Hematopoietic multipotent progenitor cell treated with erythropoietin and hydrocortisone succinate and interleukin-3 and kit ligand, for 17 days (in vitro differentiated cells): ENCODE data around the gene BCR.

ENCODE experiments used
- DNase-seq: peaks from one replicate; pipeline ENCODE4 v3.0.0-alpha.2; 2015; ENCODE audit warnings: low spot score

The BCR gene

DNA sequence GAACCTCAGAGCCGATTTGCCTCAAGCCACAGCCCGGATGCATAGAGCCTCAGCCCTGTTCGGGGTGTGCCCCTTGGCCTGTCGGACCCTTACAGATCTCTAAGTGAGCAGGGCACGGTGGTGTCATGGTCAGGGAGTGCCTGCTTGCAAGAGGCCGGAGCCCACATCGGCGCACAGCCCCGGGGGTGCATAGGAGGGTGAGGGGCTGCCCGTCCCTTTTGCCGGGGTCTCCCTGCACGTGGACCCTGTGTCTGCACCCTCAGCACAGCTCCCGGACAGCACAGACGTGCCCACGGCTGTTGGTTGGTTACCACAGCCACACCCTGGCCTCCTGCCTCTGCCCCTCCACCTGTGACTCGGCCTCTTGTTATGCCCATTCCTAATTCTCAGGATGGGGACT lies 28.5 kb upstream of the BCR start:
- DNase-seq = no peak

DNA sequence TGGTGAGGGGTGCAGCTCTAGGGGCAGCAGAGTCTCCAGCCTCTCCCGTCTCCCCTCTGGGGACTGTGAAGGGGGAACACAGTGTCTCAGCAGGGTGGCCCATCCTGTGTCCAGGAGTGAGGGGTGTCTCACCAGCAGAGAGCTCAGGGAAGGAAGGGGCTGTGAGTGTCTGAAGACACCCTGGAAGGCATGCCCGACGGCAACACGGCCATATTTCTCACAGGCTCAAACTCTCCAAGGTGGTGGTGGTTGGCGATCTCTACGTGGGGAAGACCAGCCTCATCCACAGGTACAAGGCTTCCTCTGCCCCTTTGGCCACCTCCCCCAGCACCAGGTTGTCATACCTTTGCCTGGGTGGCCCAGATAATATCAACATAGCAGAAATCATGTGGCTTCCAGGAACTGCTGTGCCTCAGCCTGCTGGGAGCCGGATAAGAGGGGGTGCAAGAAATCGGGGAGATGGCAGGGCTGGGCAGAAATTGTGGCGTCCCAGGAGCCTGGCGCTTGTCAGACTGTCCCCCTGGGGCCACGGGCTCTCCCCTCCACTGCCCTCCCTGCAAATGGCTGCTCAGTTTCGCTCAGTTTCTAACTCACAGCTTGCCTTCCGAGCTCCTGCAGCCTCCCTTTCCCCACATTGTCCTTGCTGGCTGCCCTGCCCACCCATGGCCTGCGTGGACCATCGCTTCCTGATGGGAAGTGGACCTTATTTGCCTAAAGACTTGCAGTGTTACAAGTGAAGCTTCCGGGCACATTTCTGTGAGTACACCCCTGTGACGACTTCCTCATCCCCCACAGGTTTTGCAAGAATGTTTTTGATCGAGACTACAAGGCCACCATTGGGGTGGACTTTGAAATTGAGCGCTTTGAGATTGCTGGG lies 27.8 kb upstream of the BCR start:
- DNase-seq = no peak

DNA sequence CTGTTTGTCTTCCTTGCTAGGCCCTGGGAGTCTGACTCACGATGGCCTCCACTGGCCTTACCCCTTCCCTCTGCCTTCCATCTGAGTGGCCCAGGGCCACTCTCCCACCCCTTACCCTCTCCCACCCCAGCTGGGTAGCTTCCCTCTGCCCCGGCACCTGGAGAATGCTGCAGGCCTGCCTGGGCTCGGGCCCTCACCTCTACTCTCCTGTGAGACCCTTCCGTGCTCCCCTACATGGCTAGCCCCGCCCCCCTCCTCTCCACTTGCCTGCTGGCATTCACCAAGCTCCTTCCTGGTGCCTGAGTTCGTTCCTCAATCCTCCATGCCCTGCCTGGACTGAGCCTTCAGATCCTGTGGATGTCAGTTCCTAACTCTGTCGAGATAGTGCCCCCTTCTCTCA lies 26.3 kb upstream of the BCR start:
- no peak for DNase-seq

DNA sequence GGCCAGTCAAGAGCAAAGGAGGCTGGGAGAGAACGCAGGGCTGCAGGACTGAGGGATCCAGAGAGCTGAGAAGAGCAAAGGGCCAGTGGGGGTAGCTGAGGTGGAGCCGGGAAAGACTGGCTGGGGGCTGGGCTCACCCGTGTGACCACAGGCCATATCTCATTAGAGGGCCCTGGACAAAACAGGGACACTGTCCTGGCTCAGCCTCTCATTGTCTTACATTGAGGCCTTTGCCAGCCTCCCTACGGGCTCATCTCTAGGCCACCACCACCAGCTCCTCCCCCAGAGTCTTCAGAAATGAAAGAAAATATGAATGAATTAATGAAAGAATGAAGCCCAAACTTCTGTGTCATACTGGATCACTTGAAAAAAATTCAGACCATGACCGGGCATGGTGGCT lies 25.8 kb upstream of the BCR start:
- no peak for DNase-seq

DNA sequence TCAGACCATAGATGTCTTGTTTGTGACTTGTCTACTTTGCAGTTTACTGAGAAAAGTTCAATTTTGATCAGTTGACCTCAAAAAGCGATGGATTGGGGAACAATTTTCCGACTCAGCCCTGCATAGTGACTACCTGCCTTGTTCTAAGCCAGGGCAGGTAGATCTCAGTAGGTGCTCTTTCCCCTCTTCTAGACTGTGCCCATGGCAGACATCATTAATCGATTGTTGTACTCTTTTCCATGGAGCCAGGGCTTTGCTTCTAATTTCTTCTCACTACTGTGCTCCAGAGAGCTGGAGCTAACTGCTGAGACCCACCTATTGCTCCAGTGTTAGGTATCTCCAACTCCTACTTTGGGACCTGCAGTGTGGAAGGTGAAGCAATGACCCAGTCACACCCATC lies 25.2 kb upstream of the BCR start:
- no peak for DNase-seq

DNA sequence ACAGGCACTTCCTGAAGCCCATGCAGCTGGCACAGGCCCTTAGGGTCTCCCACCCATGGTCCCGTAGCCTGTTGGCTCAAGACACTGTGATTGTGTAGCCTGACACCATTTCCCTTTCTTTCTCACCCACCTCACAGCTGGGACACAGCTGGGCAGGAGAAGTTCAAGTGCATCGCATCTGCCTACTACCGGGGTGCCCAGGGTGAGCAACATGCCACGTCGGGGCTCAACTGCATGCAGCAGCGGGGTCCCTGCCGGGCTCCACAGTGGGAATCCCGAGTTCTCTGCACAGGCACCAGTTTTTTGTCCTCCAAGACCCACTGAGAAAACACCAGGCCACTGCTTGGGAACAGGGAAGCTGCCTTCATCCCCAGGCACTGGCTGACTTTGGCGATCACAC lies 24.5 kb upstream of the BCR start:
- no peak for DNase-seq

DNA sequence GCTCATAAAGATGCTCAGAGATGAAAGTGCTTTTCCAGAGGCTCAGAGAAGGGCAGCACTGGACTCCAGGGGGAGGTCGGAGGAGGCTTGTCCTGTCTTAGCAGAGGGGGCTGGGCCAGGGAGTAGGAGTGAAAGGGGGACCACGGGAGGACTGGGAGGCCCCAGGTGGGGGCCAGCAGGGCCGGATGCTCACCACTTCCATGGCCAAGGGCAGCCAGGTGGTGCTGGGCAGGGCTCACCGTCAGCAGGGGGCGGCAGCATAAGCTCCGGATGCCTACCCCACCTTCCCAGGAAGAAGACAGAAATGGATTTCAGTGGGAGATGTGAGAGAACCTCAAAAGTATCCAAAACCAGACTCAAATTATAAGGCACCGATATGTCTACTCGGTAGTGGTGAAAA lies 24.0 kb upstream of the BCR start:
- no peak for DNase-seq

DNA sequence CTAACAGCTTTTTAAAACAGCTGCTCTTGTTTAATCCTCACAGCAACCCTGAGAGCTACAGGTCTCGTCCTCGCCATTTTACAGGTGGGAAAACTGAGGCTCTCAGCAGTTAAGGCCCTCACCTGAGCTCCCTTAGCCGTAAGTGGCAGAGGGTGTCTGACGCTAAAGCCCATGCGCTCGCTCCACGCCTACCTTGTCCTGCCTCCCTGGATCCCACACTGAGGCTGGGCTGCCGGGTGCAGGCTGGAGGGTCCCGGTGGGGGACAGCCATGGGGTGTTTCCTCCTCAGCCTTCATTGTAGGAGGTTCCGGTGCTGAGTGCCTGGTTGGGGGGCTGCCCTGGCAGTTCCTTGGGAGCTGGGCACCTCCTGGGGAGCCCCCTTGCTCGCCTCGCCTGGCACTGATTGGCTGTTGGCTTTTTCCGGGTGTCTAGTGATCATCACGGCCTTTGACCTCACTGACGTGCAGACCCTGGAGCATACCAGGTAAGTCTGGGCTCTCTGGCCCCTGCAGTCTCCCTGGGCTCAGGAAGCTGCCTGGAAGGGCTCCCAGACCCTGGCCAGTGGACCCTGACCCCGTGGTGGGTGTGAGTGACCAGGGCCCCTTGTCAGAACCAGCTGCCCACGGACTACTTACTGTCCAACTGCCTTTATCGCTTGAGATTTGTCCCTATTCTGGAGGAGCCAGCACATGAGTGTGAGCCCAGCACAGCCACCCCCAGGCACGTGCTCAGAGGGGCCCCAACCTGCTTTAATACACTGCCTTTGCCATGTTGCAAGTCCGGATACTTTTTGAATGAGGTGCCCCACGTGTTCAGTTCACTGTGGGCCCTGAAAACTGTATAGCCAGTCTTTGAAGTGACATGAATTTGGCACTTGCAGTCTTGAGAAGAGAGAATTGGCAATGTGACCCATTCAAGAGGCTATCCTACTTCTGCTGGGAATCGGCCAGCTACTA lies 22.5 kb upstream of the BCR start:
- DNase-seq = no peak

DNA sequence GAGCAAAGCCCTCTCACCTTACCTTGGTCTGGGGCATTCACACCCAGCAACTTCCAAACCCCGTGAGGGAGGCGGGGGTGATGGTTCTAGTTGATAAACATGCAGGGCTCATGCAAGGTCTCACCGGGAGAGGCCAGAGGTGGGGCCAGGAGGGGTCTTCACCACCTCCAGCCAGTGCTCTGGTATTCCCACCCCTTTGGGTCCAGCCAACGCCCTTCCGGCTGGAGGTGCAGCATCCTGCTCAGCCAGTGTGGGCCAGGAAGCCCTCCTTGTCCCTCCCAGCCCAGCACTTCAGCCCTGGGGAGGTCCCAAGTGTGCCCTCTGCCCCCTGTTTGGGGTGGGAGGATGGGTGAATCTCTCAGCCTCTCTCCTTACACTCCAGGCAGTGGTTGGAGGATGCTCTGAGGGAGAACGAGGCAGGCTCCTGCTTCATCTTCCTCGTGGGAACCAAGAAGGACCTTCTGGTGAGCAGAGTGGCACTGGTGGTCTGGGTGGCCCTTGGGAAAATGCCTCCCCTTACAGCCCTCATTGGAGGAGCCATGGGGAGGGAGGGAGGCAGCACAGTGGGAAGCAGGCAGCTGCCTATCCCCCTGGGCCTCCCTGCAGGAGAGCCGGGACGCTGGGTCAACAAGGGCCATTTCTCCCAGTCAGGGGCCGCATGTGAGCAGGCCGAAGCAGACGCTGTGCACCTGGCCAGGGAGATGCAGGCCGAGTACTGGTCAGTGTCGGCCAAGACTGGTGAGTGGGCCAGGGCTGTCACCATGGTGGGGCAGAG lies 21.6 kb upstream of the BCR start:
- DNase-seq = no peak

DNA sequence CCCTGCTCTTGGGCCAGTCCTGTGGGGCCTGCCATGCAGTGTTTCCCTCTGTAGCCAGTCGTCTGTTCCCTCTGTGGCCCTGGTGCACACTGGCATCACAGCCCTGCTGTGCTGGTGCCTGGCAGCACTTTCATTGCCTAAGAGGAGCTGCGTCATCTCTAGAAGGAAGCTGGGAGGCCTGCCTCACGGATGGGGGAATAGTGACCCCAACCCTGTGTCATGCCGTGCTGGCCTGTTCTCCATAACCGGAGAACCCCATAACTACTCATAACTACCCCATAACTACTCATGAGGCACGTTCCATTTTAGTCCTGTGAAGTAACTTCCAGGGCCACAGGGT lies 21.0 kb upstream of the BCR start:
- no peak for DNase-seq

DNA sequence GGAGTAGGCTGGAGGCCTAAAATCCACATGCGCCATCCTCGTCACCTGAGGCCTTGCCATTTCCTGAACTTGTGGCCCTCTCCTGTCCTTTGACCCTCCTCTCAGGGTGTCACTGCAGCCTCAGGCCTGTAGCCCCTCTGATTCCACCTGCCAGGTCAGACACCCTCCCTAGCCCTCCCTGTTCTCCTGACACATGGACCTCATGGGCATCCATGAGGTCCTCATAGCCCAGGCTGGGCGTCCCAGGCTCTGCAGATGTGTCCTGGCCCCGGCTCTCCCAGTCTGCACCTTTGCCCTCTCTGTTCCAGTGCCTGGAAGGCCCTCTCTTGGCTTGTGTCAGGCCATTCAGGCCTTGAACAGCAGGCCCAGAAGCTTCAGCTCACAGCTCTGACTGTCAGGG lies 19.3 kb upstream of the BCR start:
- no peak for DNase-seq

DNA sequence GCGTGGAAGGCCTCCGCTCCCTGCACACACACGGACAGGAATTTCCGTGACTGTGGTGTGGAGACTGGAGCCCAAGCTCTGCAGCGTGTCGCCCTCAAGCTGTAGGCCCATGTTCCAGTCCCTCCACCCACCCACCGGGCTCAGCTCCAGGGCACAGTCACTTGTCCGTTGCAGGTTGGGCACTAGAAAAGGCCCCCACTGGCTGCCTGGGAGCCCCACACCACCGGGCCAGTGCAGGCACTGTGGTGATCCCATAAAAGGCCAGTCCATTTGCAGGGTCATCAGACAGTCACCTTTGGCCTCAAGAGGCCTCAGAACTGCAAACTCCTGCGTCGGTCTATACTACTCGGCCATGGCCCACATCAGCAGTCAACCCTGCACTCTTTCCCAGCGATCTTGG lies 18.7 kb upstream of the BCR start:
- no peak for DNase-seq

DNA sequence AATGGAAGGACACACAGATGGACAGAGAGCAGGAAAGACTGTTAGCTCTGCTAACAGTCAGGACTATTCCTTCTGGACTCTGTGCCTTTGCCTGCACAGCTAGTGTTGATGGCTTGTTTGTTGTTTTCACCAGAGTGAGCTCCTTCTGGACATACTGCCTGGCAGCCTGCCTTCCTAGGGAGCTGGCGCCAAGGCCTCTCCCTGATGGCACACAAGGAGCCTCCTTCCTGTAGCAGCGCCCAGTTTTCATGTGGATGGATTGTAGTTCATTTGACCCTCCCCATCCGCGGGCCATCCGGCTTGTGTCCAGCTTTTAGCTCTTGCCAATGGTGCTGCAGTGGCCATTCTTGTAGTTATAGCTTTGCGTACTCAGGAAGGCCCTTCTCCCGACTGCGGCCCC lies 16.6 kb upstream of the BCR start:
- DNase-seq = no peak

DNA sequence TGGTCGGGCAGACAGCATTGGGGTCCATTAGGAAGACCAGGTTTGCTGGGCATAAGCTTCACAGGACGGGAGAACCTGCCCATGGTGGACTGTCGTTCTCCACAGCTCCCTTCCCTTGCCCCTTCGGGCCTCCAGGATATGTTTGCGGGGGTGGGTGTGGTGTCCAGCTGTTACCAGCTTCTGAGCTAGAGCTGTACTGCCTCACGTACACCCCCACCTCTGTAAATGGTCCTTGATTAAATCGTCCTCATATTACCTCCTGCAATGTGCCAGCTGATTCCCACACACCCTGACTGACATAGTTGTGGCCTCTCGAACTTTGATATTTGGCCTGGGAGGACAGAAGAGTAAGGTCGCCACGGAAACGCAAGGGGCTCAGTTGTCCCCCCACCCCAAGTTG lies 16.2 kb upstream of the BCR start:
- no peak for DNase-seq

DNA sequence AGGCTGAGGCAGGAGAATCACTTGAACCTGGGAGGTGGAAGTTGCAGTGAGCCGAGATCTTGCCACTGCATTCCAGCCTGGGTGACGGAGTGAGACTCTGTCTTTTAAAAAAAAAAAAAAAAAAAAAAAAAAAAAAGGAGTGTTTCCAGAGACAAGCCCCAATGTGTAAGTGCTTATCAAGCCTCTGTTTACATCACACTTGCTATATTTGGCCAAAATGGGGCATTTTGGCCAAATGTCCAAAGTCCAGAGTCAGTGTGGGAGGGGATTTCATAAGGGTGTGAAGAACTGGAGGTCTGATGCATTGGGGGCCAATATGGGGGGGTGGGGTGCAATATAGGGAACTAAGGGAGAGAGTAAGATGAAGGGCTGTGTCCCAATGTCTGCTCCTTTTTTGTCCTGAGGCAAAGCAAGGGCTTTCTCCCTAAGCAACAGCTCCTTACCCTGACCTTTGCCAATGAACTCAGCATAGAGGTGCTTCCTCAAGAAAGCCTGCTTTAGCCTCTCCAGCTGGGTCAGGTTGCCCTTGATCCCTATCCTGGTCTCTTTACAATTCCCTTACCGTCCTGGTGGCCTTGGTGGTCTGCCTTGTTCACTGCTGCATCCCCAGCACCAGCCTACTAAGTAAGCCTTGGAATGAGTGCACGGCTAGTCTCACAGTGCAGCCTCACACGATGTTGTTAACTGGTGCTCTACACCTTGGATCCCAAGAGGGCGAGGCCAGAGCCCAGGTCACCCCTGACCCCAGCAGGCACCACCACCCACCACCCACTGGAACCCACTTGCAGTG lies 14.1 kb upstream of the BCR start:
- no peak for DNase-seq

DNA sequence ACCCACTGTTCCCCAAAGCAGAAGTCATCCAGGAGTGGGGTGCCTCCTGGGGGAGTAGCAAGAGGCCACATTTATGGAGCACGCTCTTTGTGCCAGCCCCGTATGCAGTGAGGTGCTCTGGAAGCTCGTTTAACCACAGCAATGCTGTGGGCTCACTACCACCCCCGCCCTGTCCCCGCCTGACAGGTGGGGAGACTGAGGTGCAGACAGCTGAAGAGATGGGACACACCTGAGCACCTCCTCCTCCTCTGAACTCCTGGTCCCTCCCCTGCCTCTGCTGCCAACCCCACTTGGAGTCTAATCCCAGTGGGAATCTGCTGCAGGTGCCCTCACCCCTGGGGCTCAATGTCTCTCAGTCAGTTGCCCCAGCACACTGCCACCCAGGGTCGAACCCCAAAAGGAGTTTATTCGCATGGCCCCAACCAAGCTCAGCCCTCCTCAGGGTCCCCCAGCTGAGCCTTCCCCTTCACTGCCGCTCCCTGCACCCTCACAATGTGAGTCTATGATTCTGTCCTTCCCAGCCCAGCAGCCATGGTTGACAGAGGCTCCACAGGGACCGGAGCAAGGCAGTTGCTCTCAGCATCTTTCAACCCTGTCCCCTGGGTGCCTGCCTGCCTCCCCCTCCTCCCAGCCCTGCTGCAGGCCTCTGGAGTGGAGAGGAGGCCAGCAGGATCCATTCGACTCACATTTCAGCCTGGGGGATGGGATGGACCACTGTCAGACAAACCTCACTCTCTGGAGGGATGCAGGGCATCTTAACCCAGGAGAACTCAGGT lies 13.3 kb upstream of the BCR start:
- DNase-seq = no peak

DNA sequence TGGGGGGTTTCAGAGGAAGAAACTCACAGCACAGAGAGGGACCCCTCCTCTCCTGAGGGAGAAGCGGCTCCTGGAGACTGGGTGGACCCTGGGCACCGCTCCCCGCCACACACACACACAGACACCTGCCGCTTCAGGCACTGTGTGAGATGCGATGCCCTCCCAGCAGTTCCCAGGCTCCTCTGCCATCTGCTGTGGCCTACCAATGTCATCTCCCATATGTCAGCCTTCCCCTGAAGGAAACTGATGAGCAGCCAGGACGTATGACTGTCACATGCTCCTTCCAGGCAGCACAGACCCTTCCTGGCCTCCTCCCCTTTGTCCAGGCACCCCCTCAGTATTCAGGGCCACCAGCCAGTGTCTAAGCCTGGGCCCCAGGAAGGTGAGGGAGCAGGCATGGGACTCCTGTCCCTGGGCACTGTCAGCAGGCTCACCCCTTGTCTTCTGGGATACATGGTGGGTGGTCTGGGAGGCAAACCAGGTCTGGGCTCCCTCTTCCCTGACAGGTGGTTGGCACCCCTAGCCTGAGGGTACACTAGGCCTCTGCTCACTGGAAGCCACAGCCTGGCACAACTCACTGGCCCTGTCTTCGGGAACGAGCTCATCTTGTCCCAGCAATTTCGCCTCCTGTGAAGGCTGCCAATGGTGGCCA lies 11.8 kb upstream of the BCR start:
- DNase-seq = no peak

DNA sequence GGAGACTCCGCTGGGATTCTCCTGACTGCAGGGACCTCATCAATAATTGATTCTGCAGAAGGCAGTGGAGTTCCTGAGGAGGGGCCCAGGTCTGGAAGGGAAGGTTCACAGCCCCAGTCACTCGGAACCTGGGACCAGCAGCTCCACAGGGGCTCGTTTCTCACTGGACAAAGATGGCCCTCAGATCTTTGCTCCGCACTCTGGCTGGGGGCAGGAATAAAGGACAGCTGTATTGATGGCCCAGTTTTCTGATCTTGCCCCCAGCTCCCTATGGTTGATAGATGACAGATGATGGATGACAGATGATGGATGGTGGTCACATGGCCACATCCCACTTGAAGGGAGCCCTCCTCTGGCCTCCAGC lies 11.3 kb upstream of the BCR start:
- no peak for DNase-seq

DNA sequence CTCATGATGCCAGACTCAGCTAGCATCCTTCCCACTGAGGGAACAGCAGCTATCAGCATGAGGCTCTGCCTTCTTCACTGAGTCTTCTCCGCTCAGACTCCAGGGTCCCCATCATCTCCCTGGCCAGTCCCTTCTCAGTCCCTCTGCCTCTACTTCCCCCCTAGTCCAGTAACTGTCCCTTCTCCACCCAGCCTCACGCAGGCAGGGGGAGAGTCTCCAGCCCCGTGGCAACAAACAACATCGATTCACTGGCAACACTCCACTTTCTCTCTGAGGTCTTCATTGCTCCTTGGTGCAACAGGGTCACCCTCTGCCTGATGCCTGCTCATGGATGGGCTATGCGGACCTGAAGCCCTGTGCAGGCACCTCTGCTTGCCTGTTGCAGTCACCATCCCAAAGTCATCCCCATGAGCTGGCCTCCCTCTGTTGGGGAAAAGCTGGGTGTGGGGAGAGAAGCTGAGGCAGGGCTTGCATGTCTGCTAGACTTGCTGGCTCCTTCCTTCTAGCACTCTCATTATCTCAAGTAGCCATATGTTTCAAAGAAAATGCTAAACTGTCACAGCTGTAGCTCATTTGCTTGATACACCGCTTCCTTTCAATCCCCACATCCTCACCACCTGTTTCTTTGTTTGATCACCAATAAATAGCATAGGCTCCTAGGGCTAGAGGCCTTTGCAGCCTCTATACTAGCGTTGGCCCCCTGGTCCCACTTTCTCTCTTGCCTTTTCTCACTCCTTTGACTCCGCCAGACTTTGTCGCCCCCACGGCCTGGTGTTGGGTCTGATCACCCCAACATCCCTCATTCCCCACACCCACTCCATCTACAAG lies 4.3 kb upstream of the BCR start:
- no peak for DNase-seq

DNA sequence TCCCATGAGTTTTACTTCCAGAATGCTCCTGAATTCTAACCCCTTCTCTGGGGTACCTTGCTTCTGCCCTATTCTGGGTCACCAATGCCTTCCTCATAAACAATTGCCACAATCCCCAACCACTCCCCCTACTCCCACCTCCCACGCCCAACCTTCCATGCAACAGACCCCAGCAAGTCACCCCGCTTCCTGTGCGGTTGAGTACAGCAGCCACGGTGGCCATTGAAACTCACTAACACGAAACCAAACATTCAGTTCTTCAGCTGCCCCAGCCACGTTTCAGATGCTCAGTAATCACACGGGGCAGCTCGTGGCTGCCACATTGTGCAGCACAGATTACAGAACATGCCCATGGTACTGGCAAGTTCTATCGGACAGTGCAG lies 3.7 kb upstream of the BCR start:
- DNase-seq = no peak
